Large intestine (tissue), 3 donors: ENCODE data around the gene ZNF784. TPM values are rescaled to one million over a fixed set of nuclear protein-coding genes. Genes with fewer than 3 reads are reported as not detected.
"Not testable (repeated sequence)": the region's sequence is repeated elsewhere in the genome, so short reads cannot be mapped to it uniquely, and the experiment has no call there.

Experiments
- DNase-seq, 2 donors: peaks; one replicate each; pipeline versions ENCODE4 v3.0.0 to v3.0.0-alpha.2; 2013
- H3K27ac ChIP-seq: one replicate; pipeline ENCODE4 v1.5.1; 2013; ENCODE audit warnings: low read length
- H3K27me3 ChIP-seq: 2 replicates; pipeline ENCODE4 v1.6.1; 2013; ENCODE audit warnings: low read length; ENCODE audit not compliant: control insufficient read depth, insufficient read depth
- H3K36me3 ChIP-seq: 2 replicates; pipeline ENCODE4 v1.6.1; 2013; ENCODE audit warnings: low read length; ENCODE audit not compliant: control insufficient read depth, insufficient read depth
- H3K4me1 ChIP-seq: one replicate; pipeline ENCODE4 v1.6.1; 2013; ENCODE audit warnings: low read length; ENCODE audit not compliant: control insufficient read depth, insufficient read depth
- H3K4me3 ChIP-seq: one replicate; pipeline ENCODE4 v1.5.1; 2013; ENCODE audit warnings: low read length
- H3K9me3 ChIP-seq: one replicate; pipeline ENCODE4 v1.6.1; 2013; ENCODE audit warnings: mild to moderate bottlenecking, low read depth, low read length, moderate library complexity; ENCODE audit not compliant: control insufficient read depth
- WGBS: methylation state at CpG from one replicate; pipeline ENCODE4 v1.1.5; 2013; ENCODE audit warnings: low lambda C conversion rate; ENCODE audit not compliant: insufficient coverage; 5-methylcytosine and 5-hydroxymethylcytosine counted together
- polyA plus RNA-seq: library from polyadenylated mRNA; unstranded; fragments of 120-200 nt; gene quantifications from one replicate; pipeline ENCODE4 v1.2.1, GENCODE V29; 2013

The ZNF784 gene
- polyA plus RNA-seq, 1 donor = 15.6 TPM

DNA sequence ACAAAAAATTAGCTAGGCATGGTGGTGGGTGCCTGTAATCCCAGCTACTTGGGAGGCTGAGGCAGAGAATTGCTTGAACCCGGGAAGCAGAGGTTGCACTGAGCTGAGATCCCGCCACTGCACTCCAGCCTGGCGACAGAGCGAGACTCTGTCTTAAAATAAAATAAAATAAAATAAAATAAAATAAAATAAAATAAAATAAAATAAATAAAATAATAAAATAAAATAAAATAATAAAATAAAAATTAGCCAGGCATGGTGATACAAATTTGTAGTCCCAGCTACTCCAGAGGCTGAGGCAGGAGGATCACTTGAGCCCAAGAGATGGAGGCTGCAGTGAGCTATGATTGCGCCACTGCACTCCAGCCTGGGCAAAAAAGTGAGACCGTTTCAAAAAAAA lies 50.4 kb downstream of the ZNF784 start:
- H3K27ac ChIP-seq, H3K4me3 ChIP-seq, DNase-seq, H3K4me1 ChIP-seq, H3K27me3 ChIP-seq, H3K9me3 ChIP-seq: not testable (repeated sequence)
- no CpG with 5 or more reads among the region's 6 CpGs for WGBS
- peaks cover 12% of the 10 kb centered on the region for H3K36me3 ChIP-seq

Other genes with a start within 250 kb of the ZNF784 start
- 0.93 TPM for gene TMEM190, start 247.7 kb downstream of the ZNF784 start, polyA plus RNA-seq
- 8.7 TPM for gene TMEM238, start 240.3 kb downstream of the ZNF784 start, polyA plus RNA-seq
- gene RPL28, start 238.6 kb downstream of the ZNF784 start, polyA plus RNA-seq = 2,127 TPM
- gene UBE2S, start 216.8 kb downstream of the ZNF784 start, polyA plus RNA-seq = 29.9 TPM
- 1.1 TPM for gene SHISA7, start 181.3 kb downstream of the ZNF784 start, polyA plus RNA-seq
- gene ISOC2, start 162.9 kb downstream of the ZNF784 start, polyA plus RNA-seq = 30.4 TPM
- gene C19orf85, start 159.8 kb downstream of the ZNF784 start, polyA plus RNA-seq = not detected
- 5.6 TPM for gene ZNF628, start 147.9 kb downstream of the ZNF784 start, polyA plus RNA-seq
- 14.0 TPM for gene NAT14, start 139.4 kb downstream of the ZNF784 start, polyA plus RNA-seq
- 4.0 TPM for gene SSC5D, start 136.1 kb downstream of the ZNF784 start, polyA plus RNA-seq
- gene SBK2, start 87.4 kb downstream of the ZNF784 start, polyA plus RNA-seq = 0.66 TPM
- gene SBK3, start 79.0 kb downstream of the ZNF784 start, polyA plus RNA-seq = 0.15 TPM
- gene ZNF579, start 43.7 kb downstream of the ZNF784 start, polyA plus RNA-seq = 14.9 TPM
- gene FIZ1, start 25.0 kb downstream of the ZNF784 start, polyA plus RNA-seq = 13.9 TPM
- 18.9 TPM for gene ZNF524, start 24.3 kb downstream of the ZNF784 start, polyA plus RNA-seq
- gene ZNF865, start 18.9 kb downstream of the ZNF784 start, polyA plus RNA-seq = 10.4 TPM
- 31.3 TPM for gene ZNF580, start 16.4 kb upstream of the ZNF784 start, polyA plus RNA-seq
- 29.1 TPM for gene ZNF581, start 19.1 kb upstream of the ZNF784 start, polyA plus RNA-seq
- 11.6 TPM for gene CCDC106, start 23.6 kb upstream of the ZNF784 start, polyA plus RNA-seq
- gene U2AF2, start 30.5 kb upstream of the ZNF784 start, polyA plus RNA-seq = 167 TPM
- 153 TPM for gene EPN1, start 50.7 kb upstream of the ZNF784 start, polyA plus RNA-seq
- gene NLRP9, start 113.8 kb upstream of the ZNF784 start, polyA plus RNA-seq = not detected
- 0.15 TPM for gene RFPL4A, start 134.5 kb upstream of the ZNF784 start, polyA plus RNA-seq
- not detected for gene RFPL4AL1, start 144.6 kb upstream of the ZNF784 start, polyA plus RNA-seq
- 0.04 TPM for gene NLRP11, start 207.4 kb upstream of the ZNF784 start, polyA plus RNA-seq
- gene NLRP4, start 212.0 kb upstream of the ZNF784 start, polyA plus RNA-seq = not detected